Measurements from ENCODE around the gene TEDDM1. TPM values are rescaled to one million over a fixed set of nuclear protein-coding genes. Genes with fewer than 3 reads are reported as not detected.

Gene TEDDM1
- total RNA-seq, 4 donors from 2014 or later, result not detected

DNA sequence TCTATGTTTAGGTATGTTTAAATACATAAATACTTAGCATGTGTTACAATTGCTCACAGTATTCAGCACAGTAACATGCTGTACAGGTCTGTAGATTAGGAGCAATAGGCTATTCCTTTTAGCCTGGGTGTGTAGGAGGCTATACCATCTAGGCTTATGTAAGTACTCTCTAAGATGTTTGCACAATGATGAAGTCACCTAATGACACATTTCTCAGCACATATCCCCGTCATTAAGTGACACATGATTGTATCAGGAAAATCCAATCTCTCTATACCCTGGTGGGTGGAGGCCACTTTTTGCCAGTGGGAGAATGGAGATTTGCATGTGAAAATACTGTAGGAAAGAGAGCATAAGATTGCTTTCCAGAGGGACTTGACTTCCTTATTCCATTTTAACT is 5.5 kb upstream of the TEDDM1 start:
- TF ChIP-seq CTCF (IDR thresholded peaks at IDR 0.05) (no peak), POLR2A (IDR thresholded peaks at IDR 0.05) (no peak)
- H3K4me3 ChIP-seq, result no peak overlapping the region
- H3K9me3 ChIP-seq, result peaks cover 0 to 6% (median 0%) of the 10 kb centered on the region in 4 donors
- H3K27me3 ChIP-seq, result no peaks in the 10 kb centered on the region
- no peaks in the 10 kb centered on the region for H3K36me3 ChIP-seq
- no peak overlapping the region for H3K27ac ChIP-seq
- H3K4me1 ChIP-seq, result no peaks in the 10 kb centered on the region
- DNase-seq, result no peak

DNA sequence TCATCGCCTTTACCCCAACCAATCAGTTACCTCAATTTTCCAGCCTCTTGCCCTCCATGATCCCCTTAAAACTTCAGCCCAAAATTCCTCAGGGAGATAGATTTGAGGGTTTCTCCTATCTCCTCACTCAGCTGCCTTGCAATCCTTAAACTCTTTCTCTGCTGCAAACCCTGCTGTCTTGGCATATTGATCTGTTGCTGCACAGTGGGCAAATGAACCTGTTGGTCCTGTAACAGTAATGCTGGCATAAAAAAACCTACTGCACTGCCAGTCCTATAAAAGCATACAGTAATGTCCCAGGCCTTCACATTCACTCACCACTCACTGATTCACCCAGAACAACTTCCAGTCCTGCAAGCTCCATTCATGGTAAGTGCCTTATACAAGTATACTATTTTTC is 5.1 kb upstream of the TEDDM1 start:
- Histone ChIP-seq H3K9me3 (peaks cover 0 to 6% (median 0%) of the 10 kb centered on the region in 4 donors), H3K4me1 (no peaks in the 10 kb centered on the region), H3K36me3 (no peaks in the 10 kb centered on the region), H3K4me3 (no peak overlapping the region), H3K27me3 (no peaks in the 10 kb centered on the region), H3K27ac (no peak overlapping the region)
- no peak for TF ChIP-seq CTCF (IDR thresholded peaks at IDR 0.05)
- TF ChIP-seq POLR2A (IDR thresholded peaks at IDR 0.05), result no peak
- DNase-seq, result no peak

- TF ChIP-seq POLR2A (IDR thresholded peaks at IDR 0.05) (no peak), CTCF (IDR thresholded peaks at IDR 0.05) (no peak)
- H3K27me3 ChIP-seq, result no peaks in the 10 kb centered on the region
- no peak for DNase-seq
Measured at GRCh38 chr1:182404781-182405180, 4.3 kb upstream of the TEDDM1 start.

DNA sequence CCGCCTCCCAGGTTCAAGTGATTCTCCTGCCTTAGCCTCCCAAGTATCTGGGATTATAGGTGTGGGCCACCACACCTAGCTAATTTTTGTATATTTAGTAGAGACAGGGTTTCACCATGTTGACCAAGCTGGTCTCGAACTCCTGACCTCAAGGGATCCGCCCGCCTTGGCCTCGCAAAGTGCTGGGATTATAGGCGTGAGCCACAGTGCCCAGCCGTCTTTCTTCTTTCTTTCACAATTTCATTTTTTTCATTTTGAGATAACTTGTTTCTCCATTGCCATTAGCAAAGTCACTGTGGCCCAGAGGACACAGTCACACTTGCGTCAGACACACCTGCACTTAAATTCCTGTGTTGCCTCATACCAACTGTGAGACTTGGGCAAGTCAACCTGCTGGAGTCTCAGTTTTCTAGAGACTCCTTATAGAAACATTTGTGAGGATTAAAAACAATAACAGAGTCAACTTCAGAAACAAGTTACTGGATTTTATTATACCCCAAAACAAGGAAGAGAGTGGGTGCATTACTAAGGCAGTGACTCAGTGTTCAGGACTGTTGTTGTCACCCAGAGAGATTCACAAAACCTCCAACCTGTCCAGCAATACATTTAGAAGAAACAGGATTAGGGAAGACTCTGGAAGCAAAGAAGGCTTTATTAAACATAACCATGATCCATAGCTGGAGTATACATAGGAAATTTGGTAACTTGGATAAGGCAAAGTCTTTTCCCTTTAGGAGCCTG is 2.6 kb downstream of the TEDDM1 start:
- H3K9me3 ChIP-seq, result no peaks in the 10 kb centered on the region
- no peak overlapping the region for H3K4me3 ChIP-seq
- DNase-seq, result no peak
- no peak overlapping the region for H3K27ac ChIP-seq
- no peaks in the 10 kb centered on the region for H3K36me3 ChIP-seq
- no peak for TF ChIP-seq CTCF (IDR thresholded peaks at IDR 0.05)
- TF ChIP-seq POLR2A (IDR thresholded peaks at IDR 0.05), result no peak
- peaks cover 0 to 10% (median 0%) of the 10 kb centered on the region in 4 donors for H3K4me1 ChIP-seq
- no peaks in the 10 kb centered on the region for H3K27me3 ChIP-seq

More at GRCh38 chr1:182404781-182405180, 4.3 kb upstream of the TEDDM1 start:
- no peaks in the 10 kb centered on the region for H3K36me3 ChIP-seq
- H3K4me3 ChIP-seq, result no peak overlapping the region
- H3K9me3 ChIP-seq, result peaks cover 0 to 6% (median 0%) of the 10 kb centered on the region in 4 donors
- H3K27ac ChIP-seq, result no peak overlapping the region
- no peaks in the 10 kb centered on the region for H3K4me1 ChIP-seq

DNA sequence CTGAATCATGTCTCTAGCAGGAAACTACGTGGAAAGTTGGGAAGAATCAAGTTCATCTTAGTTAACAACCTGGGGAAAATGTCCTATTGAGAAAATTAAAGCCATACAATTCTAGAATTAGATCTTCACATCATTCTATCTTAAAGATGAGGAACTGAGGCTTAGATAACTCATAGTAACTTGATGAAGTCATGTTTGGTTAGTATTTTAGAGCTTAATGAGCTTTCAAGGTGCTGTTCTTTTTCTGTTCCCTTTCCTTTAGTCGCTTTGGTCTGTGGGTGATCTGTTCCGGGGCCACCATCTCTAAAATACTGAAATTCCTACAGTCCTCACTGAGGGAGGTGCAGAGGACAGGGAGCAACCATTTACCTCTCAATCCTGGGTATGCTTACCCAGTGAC is 4.6 kb downstream of the TEDDM1 start:
- Histone ChIP-seq H3K4me3 (no peak overlapping the region), H3K27ac (no peak overlapping the region), H3K36me3 (no peaks in the 10 kb centered on the region), H3K27me3 (no peaks in the 10 kb centered on the region), H3K9me3 (no peaks in the 10 kb centered on the region), H3K4me1 (peaks cover 0 to 15% (median 4%) of the 10 kb centered on the region in 4 donors)
- DNase-seq, result no peak
- TF ChIP-seq CTCF (IDR thresholded peaks at IDR 0.05) (no peak), POLR2A (IDR thresholded peaks at IDR 0.05) (no peak)

Measured in Peyer's patch (tissue), 4 donors.